ENCODE results near the gene COX19.
"Not testable (repeated sequence)": the region's sequence is repeated elsewhere in the genome, so short reads cannot be mapped to it uniquely, and the experiment has no call there.

COX19 gene

GRCh38 chr7:1009747-1010146 lies 34.4 kb upstream of the COX19 start:
- no peak for DNase-seq

- DNase-seq, result no peak
Observed at GRCh38 chr7:1008733-1009363, 33.5 kb upstream of the COX19 start.

GRCh38 chr7:1007901-1008300 lies 32.6 kb upstream of the COX19 start:
- DNase-seq, result no peak

GRCh38 chr7:1005303-1005702 lies 30.0 kb upstream of the COX19 start:
- no peak for DNase-seq

GRCh38 chr7:1004018-1004852 lies 28.9 kb upstream of the COX19 start:
- no peak for DNase-seq

- not testable (repeated sequence) for DNase-seq
Observed at GRCh38 chr7:1002445-1002844, 27.1 kb upstream of the COX19 start.

- not testable (repeated sequence) for DNase-seq
Observed at GRCh38 chr7:1002026-1002425, 26.7 kb upstream of the COX19 start.

GRCh38 chr7:1001069-1001770 lies 25.9 kb upstream of the COX19 start:
- DNase-seq, result not testable (repeated sequence)

GRCh38 chr7:999941-1000935 lies 24.9 kb upstream of the COX19 start:
- no peak for DNase-seq

GRCh38 chr7:999149-999879 lies 24.0 kb upstream of the COX19 start:
- DNase-seq, result no peak

- no peak for DNase-seq
Observed at GRCh38 chr7:997404-998395, 22.4 kb upstream of the COX19 start.

- no peak for DNase-seq
Observed at GRCh38 chr7:996079-996872, 20.9 kb upstream of the COX19 start.

GRCh38 chr7:995571-995970 lies 20.2 kb upstream of the COX19 start:
- no peak for DNase-seq

- DNase-seq, result no peak
Observed at GRCh38 chr7:994592-995308, 19.4 kb upstream of the COX19 start.

GRCh38 chr7:992709-993607 lies 17.6 kb upstream of the COX19 start:
- peak; percentile 97 for DNase-seq

- DNase-seq, result no peak
Observed at GRCh38 chr7:991729-992656, 16.6 kb upstream of the COX19 start.
